Stimulated activated CD4-positive, alpha-beta T cell treated with anti-CD3 and anti-CD28 coated beads, Interleukin-4, amount 100 ng/mL, for 4 hours (primary cell): Measurements from ENCODE around the gene TRMO.
A peak's percentile ranks its signal among the peaks of the same experiment; 100 is the strongest.

Experiments
- DNase-seq, 2 experiments: peaks; one replicate each; pipeline ENCODE4 v3.0.0-alpha.2; 2020

The TRMO gene

DNA sequence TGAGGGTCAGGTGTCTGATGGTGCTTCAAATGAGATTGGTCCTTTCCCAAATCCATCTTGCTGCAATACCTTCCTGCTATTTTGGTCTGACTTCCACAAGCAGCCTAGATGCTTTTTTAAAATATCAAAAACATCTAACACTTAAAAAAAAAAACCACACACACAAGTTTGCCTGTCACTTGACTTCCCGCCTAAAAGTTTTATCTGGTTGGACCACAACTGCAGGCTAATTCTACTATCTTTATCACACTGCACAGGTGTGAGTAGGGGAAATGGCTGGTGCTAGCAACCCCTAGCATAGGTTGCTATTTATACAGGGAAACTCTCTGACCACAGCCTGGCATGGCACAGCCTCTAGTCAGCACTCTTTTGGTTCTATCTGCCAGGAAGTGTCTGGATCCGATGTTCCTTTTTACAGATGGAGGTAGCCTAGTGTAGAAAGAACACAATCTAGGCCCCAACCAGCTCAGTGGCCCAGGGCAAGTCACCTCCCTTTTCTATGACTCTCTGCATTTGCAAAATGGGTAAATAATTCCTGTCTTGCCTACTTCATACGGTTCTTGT, 15.9 kb upstream of the TRMO start, which contains the start of gene HEMGN:
Gene HEMGN (minus strand): TSS at position 92 of the 564 bp plus-strand sequence. CDS start 36 bp downstream, at position 56.
- peak; percentile 5 to 21 for DNase-seq

DNA sequence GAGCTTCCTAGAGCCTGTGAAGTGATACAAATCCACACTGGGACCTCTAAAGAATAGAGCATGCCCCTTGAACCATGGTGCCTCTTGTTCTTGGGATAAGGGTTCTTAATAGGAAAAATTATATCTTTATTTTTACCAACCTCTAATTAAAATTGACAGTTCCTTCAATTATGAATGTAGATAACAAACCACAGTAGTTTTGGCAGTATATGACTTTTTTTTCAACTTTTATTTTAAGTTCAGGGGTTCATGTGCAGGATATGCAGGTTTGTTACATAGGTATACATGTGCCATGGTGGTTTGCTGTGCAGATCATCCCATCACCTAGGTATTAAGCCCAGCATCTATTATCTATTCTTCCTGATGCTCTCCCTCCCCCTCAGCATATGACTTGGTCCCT, 14.7 kb upstream of the TRMO start:
- DNase-seq, result no peak

DNA sequence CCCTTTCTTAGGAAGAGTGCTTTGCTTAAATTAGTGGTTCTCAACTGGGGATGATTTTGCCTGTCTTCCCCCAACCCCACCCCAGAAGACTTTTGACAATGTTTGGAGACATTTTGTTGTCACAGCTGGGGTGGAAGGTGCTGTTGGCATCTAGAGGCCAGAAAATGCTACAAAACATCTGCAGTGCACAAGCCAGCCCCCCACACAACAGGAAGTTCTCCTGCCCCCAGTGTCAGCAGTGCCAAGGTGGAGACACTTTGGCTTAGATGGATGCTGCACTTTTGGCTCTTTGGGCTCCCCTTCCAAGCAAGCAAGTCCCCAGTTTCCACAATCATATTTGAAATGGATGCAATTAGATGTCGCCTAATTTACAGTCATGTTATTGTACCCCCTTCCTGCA, 13.0 kb upstream of the TRMO start:
- DNase-seq, result no peak

DNA sequence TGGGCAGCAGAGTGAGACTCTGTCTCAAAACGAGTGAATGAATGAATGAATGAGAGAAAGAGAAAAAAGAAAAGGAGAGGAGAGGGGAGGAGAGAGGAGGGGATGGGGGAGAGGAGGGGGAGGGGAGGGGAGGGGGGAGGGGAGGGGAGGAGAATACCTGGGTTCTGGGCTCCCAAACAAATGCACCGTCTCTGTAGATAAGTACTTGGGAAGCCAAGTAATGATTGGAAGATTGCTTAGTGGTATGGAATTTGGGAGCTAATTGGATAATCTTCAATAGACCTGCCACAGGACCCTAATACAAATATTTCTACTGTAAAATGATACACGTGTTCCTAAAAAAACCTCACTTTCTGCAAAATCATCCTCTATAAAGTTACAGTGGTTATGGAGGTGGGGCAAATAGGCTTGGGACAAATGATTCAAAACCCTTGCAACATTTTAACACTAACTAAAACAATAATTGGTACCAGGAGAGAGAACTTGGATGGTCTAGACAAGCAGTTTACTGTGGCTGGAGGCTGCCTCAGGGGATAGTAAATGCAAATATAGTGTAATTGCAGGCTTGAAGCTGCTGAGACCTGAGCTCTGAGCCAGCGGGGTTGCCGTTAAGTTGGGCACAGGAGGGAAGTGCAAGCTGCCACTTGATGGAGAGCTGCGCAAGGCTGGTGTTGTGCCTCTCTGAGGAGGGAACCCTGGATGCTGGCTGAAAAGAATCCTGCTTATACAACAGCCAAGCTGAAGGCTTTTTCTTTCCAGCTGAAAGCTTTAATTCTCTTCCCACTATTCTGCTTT, 12.2 kb upstream of the TRMO start:
- no peak for DNase-seq

DNA sequence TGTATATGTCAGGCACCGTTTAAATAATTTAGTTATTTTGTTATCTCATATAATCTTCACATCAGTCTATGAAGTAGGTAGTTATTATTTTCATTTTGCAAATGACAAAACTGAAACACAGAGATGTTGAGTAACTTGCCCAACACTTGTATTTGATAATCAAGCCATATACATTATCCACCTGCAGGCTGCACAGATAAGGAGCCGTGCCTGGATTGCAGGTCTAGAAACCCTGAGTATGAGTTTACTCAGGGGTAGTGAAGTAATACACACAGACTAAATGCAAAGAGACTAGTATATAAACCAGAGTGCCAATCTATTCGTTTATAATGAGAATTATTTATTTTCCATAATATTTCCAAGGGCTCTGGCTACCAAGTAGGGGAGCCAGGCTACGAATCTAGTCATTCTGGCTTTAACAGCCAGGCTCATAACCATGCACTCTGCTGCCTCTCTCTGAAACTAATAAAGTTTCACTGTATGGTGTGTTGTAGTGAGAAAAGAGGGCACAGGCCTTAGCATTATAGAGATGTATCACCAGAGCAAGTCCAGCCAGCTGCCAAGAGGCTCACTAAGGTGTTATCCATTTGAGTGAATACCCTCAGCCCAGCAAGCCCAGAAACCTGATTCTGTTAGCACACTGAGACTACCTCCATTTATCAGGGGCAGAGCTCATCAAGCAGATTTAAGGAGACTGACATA, 11.1 kb upstream of the TRMO start:
- no peak for DNase-seq

DNA sequence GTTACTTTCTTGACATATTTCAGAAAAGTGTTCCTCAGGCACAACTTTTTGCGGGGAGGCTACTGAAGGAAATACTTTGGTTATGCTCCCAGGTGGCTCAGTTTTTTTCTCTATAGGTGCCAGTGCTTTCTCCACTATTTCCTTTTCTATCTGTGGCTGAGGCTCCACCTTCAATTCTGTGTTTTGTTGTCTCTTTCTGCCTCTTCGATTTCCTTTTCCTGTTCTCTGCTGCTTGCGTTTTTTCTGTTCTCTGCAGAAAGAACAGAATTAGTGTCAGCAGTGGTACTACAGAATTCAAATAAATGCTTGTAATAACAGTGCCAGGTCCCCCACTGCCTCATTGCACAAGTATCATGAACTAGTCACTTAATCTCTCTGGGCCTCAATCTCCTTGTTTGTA, 8.7 kb upstream of the TRMO start:
- DNase-seq, result no peak

DNA sequence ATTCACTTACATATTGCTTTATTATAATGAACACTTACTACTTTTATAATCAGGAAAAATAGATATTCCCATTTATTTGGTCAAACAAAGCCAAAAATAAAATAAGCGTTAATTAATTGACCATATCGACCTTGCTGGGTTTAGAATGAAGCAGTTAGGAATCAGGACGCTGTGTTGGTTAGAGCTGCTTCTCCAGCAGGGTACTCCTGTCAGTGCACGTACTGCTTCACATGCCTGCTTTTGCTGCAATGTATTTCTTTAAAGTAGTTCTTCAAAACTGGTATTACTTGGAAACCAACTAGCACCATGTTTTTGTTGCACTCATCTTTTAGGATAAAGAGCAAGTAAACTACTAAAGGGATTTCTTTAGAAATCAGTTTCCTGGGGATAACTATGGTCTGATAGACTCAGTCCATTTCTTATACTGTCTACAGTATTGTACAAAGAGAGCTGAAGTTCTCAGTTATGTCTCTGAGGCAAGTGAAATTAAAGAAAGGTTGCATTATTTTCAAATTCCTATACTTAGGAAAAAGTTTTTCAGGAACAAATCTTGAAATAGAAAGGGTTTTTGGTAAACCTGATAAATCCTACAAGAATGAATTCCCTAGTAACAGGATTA, 6.8 kb upstream of the TRMO start:
- DNase-seq, result no peak

DNA sequence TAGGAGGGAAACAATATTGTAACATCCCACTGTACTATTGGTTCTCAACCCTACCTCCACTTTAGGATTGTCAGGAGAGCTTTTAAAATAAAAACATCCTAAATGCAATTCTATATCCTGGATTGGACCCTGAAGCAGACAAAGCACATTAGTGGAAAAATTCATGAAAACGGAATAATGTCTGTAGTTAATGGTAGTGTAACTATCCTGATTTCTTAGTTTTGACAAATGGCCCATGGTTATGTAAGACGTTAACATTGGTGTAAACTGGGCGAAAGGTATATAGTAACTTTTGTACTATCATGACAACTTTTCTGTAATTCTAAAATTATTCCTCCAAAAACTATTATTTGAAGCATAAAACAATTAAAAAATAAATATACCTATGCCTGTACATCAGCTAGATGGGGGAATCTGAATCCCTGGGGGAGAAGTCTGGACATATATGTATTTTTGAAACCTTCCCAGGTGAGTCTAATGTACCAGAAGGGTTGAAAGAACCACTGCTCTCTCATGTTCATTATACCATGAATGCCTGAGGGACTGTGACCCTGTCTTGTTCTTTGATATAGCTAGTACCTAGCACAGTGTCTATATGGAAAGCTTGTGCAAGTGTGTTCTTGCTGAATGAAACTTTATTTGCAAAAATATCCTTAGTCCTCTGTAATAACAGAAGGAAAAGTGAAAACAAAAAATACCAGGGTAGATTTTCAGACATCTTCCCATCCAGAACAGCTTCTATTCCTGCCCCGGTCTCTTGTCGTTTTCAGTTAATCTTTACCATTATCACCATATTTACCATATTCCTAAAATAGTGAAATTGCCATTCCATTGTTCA, 3.4 kb upstream of the TRMO start:
- DNase-seq, result no peak

DNA sequence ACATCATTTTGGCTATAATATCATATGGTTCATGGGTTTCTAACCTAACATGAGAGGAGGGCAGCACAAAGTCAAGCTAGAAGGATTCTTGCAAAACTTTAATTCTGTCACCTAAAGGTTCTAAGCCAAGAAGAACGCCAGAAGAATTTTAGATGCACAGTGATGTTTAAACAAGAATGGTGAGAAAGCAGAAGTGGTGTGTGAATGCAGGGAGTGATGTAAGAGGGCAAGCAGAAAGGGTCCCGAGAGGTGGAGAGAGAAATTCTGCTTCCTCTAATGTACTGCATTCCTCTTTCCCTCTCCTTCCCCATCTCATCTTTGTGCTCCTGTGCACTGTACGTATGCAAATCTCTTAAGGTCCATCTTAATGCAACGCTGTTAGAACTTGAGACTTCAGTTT, 2.1 kb upstream of the TRMO start:
- DNase-seq, result no peak

DNA sequence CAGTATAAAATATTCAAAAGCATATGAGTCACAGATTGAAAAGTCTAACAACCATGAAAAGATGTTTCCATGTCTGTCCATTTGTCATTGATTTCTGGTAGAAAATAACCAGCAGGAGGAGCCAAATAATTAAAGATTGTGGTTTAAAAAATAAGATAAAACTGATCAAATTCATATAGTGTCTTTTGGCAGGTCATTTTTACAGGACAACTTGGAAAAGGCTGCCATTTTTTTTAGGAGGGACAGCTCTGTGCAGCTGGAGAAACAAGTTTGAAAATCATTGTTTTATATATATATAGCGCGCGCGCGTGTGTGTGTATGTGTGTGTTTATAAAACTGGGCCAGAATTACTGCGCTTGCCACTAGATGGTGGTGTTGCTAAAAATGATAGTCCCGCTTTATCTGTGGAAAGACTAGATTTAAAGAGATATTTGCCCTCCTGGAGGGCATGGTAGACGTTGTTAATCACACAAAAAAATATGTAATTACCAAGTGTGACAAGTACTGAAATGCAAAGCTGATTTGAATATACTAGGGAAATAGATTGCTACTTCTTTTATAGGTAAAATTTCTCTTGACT, 1.3 kb upstream of the TRMO start:
- DNase-seq, result peak; percentile 62 to 66

DNA sequence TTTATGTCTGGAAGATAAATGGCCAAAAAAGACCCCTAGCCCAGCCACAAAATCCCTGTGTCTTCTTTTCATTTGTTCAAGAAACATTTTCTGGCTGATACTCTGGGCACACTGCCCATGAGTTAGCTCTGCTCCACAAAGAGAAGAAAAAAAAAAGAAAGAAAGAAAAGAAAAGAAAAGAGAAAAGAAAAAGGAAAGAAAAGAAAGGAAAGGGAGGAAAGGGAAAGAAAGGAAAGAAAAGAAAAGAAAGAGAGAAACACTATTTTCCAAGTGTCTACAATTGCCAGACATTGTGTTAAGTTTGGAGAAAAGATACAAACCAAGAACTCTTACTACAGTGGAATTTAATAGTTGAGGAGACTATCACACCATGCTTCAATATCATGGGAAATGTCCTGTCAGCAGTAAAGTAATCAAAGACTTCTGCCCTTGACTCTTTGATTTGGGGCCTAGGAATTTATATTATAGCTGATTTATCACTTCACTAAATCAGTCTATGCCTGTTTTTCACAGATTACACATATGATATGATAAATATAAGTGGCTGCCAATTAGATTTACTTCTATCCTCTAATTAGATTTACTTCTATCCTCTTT, 3.0 kb downstream of the TRMO start:
- DNase-seq, result no peak

DNA sequence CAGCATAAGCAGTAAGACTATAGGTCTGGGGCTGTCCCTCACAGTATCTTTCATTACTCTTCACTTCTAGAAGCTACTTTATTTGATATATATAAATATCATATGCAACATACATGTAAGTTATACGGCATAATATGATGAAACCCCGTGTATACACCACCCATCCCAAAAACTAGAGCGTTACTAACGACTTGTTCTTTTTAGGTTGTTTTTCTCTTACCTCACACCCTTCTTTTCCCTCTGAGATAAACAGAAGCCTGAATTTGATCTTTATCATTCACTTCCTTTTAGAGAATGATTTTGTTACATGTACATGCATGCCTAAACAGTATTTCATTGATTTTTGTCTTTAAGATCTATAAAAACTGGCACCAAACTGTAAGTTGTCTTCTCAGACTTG, 3.7 kb downstream of the TRMO start:
- no peak for DNase-seq

DNA sequence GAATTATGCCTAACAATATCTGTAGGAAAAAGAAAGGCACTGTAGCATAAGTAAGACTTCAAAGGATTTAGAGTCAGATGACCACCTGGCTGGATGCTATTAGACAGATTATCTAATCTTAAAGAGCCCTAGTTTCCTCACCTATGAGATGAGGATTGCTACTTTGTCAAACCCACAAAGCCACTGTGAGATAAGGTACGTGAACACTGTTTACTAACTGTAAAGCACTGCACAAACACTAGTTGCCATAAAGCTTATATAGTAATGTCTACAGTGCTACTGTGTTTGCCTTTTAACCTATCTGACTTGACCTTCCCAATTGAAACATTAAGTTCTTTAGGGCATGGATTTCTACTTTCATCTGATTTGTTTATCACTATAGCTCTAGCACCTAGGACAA, 10.3 kb downstream of the TRMO start:
- DNase-seq, result no peak

DNA sequence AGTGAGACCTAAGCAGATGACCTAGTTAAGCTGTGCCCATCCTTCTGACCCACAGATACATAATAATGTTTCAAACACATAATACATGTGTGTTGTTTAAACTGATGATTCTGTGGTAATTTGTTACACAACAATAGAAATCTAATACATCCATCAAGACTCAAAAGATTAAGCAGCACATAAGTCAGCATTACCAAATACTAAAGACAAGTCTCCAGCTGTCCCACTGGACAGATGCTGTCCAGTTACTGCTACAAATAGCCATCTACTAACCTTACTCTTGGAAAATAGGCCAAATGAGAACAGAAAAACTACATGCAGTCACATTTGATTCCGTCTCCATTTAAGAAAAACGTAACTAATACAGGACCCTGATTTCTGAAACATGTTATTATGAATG, 10.8 kb downstream of the TRMO start:
- DNase-seq, result no peak

DNA sequence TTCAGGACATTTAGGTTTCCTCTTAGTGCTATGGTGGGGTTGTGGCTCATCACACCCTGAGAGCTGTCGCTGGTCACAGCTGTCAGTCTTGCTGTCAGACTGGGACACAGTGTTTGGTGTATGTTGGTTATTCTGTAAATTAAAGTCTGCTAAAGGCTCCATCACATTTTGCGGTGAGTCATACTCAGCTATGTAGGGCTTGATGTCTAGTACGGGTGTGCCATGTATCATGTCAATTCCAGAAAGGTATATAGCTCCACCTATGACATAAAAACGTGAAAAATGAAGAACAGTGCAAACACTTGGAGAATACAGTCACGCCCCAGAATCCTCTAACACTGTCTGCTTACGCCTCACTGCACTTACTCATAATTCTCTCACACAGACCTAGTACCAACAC, 11.9 kb downstream of the TRMO start:
- no peak for DNase-seq

DNA sequence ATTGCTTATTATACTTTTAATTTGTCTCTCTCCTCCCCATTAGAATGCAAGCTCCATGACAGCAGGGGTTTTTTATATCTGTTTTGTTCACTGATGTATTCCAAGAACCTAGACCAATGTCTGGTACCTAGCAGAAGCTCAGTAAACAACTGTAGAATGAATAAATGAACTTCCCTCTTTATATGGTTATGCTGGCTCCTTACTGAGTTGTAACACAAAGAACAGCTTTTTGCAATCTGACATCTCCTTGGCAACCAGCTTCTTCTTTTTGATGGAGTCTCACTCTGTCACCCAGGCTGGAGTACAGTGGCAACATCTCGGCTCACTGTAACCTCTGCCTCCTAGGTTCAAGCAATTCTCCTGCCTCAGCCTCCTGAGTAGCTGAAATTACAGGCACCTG, 13.6 kb downstream of the TRMO start:
- DNase-seq, result no peak

DNA sequence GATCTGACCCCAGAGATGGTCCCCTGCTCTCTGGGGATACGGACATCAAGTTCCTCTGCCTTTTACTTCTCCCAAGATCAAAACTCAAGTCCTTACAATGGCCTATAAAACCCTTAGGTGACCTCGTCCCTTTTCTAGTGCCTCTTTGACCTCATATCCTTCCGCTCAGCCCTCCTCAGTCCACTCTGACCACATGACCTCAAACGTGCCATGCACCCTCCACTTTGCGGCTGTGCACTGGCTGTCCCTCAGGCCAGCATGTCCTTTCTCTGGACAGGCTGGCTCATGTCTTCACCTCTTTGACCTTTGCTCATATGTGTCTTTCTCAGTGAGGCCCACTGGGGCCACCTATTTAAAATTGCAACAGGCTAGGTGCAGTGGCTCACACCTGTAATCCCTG, 14.7 kb downstream of the TRMO start:
- no peak for DNase-seq

DNA sequence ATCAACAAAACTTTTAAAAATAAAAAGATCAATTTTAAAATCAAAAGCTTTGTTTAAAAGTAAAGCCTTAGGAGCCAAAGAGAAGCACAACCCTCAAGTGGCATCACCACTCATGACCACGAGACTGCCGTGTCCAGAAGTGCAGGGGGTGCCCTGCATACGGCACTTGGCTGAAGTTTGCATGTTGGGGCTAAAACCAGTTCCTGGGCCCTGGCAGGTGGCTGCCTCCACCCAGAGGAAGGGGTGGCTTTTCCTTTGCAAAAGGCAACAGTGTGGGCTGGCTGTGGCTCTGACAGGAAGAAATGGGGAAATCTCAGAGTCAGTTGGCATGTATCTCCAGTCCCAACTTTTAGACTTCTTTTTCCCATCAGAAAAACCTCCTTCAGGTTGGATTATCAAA, 15.3 kb downstream of the TRMO start:
- no peak for DNase-seq

DNA sequence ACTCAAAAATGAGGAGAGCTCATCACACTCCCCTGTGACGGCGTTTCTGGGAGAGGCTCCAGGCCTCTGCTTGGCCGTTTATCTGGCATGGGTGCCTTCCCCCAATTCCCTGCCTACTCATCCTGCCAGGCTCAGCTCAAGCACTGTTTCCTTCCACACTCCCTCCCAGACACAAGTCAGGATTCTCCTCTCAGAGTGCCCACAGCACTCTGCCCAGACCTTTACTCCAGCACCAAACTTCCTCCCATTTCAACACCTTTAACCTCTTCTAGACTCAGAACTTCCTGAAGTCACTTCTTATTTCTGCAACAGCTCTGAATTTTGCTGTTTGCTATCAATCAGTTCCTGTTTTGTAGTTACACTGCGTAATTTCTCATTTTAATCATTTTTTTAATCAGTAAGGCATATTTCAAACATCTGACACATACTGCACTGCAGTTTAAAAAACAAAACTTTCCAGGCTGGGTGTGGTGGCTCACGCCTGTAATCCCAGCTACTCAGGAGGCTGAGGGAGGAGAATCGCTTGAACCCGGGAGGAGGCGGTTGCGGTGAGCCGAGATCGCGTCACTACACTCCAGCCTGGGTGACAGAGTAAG, 16.0 kb downstream of the TRMO start:
- peak in 1 of 2 experiments; percentile 58 for DNase-seq

DNA sequence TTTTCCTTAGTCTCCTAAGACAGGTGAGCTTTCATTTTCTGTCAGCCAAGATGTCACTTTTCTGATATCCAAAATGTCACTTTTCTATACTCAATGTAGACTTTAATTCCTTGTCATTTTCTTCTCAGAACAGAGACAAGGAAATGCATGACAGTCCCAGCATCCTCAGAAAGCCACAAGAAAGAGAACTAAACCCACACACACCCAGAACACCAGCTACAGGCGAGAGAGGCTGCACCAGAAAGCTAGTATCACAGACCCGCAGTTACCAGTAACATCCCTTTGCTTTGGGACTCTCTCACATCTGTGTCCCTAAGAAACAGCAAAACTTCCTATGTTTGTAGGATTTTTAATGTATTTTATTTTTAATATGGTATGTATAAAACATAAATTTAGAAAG, 17.1 kb downstream of the TRMO start:
- DNase-seq, result peak in 1 of 2 experiments; percentile 55

DNA sequence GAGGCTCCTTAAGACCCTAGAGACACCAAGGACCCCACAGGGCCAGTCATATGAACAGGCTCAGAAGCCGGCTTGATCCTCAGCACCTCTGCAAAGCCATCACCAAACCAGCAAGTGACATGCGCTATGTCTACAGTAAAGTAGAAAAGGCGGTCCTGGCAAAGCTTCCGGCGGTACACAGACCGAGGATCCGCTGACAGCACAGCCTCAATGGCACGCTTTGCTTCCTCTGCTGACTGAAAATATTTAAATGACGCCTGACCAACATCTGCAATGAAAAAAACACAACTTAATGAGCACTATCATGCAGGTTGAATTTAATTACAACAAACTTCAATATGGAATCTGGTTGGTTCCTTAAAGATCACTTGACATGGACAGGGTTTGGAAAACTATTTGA, 17.6 kb downstream of the TRMO start:
- DNase-seq, result peak in 1 of 2 experiments; percentile 23

DNA sequence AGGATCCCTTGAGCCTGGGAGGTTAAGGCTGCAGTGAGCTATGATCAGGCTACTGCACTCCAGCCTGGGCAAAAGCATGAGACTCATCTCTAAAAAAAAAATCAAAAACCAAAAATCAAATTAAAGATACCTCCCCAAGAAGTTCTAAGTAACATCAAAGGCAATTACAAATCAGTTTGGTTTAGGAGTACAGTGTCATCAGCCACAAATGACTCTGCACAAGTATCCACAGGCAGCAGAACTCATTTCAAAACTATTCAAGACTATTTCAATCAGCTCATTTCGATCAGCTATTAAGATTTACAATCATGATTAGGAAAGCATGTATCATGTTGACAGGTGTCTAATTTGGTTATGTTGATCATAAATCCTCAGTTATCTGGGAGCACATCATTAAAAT, 19.1 kb downstream of the TRMO start:
- no peak for DNase-seq
